GM23248 (cell line): Measurements from ENCODE around the gene NRG3. TPM values are rescaled to one million over a fixed set of nuclear protein-coding genes. Genes with fewer than 3 reads are reported as not detected.

ENCODE experiments used
- DNase-seq: peaks from one replicate; pipeline ENCODE4 v3.0.0-alpha.2; 2015
- H2AFZ ChIP-seq: fragments of 200-600 bp; sonication (generic); 2 replicates; pipeline ENCODE4 v1.6.1; 2016; ENCODE audit warnings: antibody characterized with exemption
- H3F3A ChIP-seq: fragments of 200-600 bp; sonication (generic); 2 replicates; pipeline ENCODE4 v1.6.1; 2016; ENCODE audit warnings: mild to moderate bottlenecking, antibody characterized with exemption, mixed run types; ENCODE audit not compliant: insufficient read depth
- H3K27ac ChIP-seq: fragments of 200-600 bp; sonication (generic); 2 replicates; pipeline ENCODE4 v1.5.1; 2016; ENCODE audit warnings: mild to moderate bottlenecking
- H3K27me3 ChIP-seq: fragments of 200-600 bp; sonication (generic); replicated peaks from 2 replicates; pipeline ENCODE4 v1.6.1; 2016; ENCODE audit warnings: mild to moderate bottlenecking; ENCODE audit not compliant: insufficient read depth
- H3K36me3 ChIP-seq: fragments of 200-600 bp; sonication (generic); 2 replicates; pipeline ENCODE4 v1.6.1; 2016; ENCODE audit warnings: low read depth, mild to moderate bottlenecking
- H3K4me1 ChIP-seq: fragments of 200-600 bp; sonication (generic); 2 replicates; pipeline ENCODE4 v1.6.1; 2016; ENCODE audit warnings: mild to moderate bottlenecking; ENCODE audit not compliant: insufficient read depth
- H3K4me2 ChIP-seq: fragments of 200-600 bp; sonication (generic); one replicate; pipeline ENCODE4 v1.6.1; 2016; ENCODE audit warnings: mild to moderate bottlenecking; ENCODE audit not compliant: unreplicated experiment
- H3K4me3 ChIP-seq: fragments of 200-600 bp; sonication (generic); 2 replicates; pipeline ENCODE4 v1.5.1; 2016; ENCODE audit warnings: mild to moderate bottlenecking
- H3K79me2 ChIP-seq: fragments of 200-600 bp; sonication (generic); 2 replicates; pipeline ENCODE4 v1.6.1; 2016; ENCODE audit warnings: mild to moderate bottlenecking; ENCODE audit not compliant: insufficient read depth
- H3K9ac ChIP-seq: fragments of 200-600 bp; sonication (generic); 2 replicates; pipeline ENCODE4 v1.6.1; 2016; ENCODE audit warnings: mild to moderate bottlenecking
- H3K9me2 ChIP-seq: fragments of 200-600 bp; sonication (generic); 2 replicates; pipeline ENCODE4 v1.6.1; 2016; ENCODE audit warnings: mixed run types, mild to moderate bottlenecking, moderate library complexity; ENCODE audit not compliant: insufficient read depth
- H3K9me3 ChIP-seq: fragments of 200-600 bp; sonication (generic); one replicate; pipeline ENCODE4 v1.6.1; 2017; ENCODE audit warnings: low read depth
- H4K20me1 ChIP-seq: fragments of 200-600 bp; sonication (generic); 2 replicates; pipeline ENCODE4 v1.6.0; 2016; ENCODE audit not compliant: insufficient read depth
- EZH2 ChIP-seq: fragments of 200-600 bp; sonication (generic); IDR thresholded peaks from 2 replicates; pipeline ENCODE4 v1.6.1; 2018; ENCODE audit warnings: antibody characterized with exemption, mild to moderate bottlenecking; ENCODE audit not compliant: insufficient read depth, poor library complexity, severe bottlenecking
- EZH2phosphoT487 ChIP-seq: fragments of 200-600 bp; sonication (generic); IDR thresholded peaks from 2 replicates; pipeline ENCODE4 v1.6.1; 2018; ENCODE audit warnings: antibody characterized with exemption, moderate library complexity, mild to moderate bottlenecking, low read depth; ENCODE audit not compliant: insufficient read depth
- WGBS, 2 experiments: methylation state at CpG; one replicate each; pipeline ENCODE4 v1.1.6; 2015 to 2017; ENCODE audit warnings: low lambda C conversion rate in 2 of 2, low coverage in 1 of 2; ENCODE audit errors: missing lambda C conversion rate in 2 of 2; 5-methylcytosine and 5-hydroxymethylcytosine counted together
- in situ Hi-C: fragments of 300-500 bp; cut with MboI; formaldehyde crosslinking; loops from 2 replicates; pipeline ENCODE4 v1.15.0; 2020
- polyA plus RNA-seq: library from polyadenylated mRNA; unstranded; fragments of >200 nt; fragmentation: Nextera tagmentation; extraction: Ambion mirVana; gene quantifications from 2 replicates; pipeline ENCODE4 v1.2.1, GENCODE V29; 2016
- total RNA-seq: library from RNA; depleted of rRNA; stranded (reverse); fragments of >200 nt; shearing (Covaris generic); gene quantifications from 2 replicates; pipeline ENCODE4 v1.2.3, GENCODE V29; 2014

The NRG3 gene
- total and polyA plus RNA-seq, 2 experiments from 2014 or later: not detected

- H3K9me2 ChIP-seq: no peaks in the 10 kb centered on the region
- H3K9me3 ChIP-seq: no peaks in the 10 kb centered on the region
- no peak overlapping the region for H3K9ac ChIP-seq
- H3K79me2 ChIP-seq: no peaks in the 10 kb centered on the region
- in situ Hi-C loops: no loop called here
- H3F3A ChIP-seq: no peaks in the 10 kb centered on the region
- no peaks in the 10 kb centered on the region for H3K4me1 ChIP-seq
- 33 to 38% methylated on average over 2 of the region's 2 CpGs for WGBS, 2 experiments
- no peak overlapping the region for H3K27ac ChIP-seq
- H3K27me3 ChIP-seq: no peaks in the 10 kb centered on the region
- no peak overlapping the region for H3K4me2 ChIP-seq
- H4K20me1 ChIP-seq: no peaks in the 10 kb centered on the region
- H2AFZ ChIP-seq: no peak overlapping the region
- H3K36me3 ChIP-seq: no peaks in the 10 kb centered on the region
- no peak for DNase-seq
- no peak overlapping the region for H3K4me3 ChIP-seq
- TF ChIP-seq EZH2phosphoT487 (no peak), EZH2 (no peak)
Measured at GRCh38 chr10:82208726-82209125, 333.7 kb downstream of the NRG3 start.

- Histone ChIP-seq H3K4me1 (no peaks in the 10 kb centered on the region), H3K9ac (no peak overlapping the region), H2AFZ (no peak overlapping the region), H3K27me3 (no peaks in the 10 kb centered on the region), H3K4me3 (no peak overlapping the region), H3F3A (no peaks in the 10 kb centered on the region), H3K27ac (no peak overlapping the region), H3K4me2 (no peak overlapping the region), H3K79me2 (no peaks in the 10 kb centered on the region), H3K9me2 (no peaks in the 10 kb centered on the region), H3K9me3 (no peaks in the 10 kb centered on the region), H3K36me3 (no peaks in the 10 kb centered on the region), H4K20me1 (no peaks in the 10 kb centered on the region)
- in situ Hi-C loops: no loop called here
- no peak for DNase-seq
- 23 to 29% methylated on average over 2 of the region's 2 CpGs for WGBS, 2 experiments
- no peak for TF ChIP-seq EZH2
- no peak for TF ChIP-seq EZH2phosphoT487
Measured at GRCh38 chr10:82210331-82210730, 335.3 kb downstream of the NRG3 start.

GRCh38 chr10:82211346-82211745, 336.4 kb downstream of the NRG3 start:
- no peaks in the 10 kb centered on the region for H3K36me3 ChIP-seq
- H3K9me3 ChIP-seq: no peaks in the 10 kb centered on the region
- H3K4me2 ChIP-seq: no peak overlapping the region
- H4K20me1 ChIP-seq: no peaks in the 10 kb centered on the region
- H3F3A ChIP-seq: no peaks in the 10 kb centered on the region
- WGBS, 2 experiments: 0 to 3% methylated on average over 3 of the region's 3 CpGs
- no peaks in the 10 kb centered on the region for H3K79me2 ChIP-seq
- no peak for DNase-seq
- no peaks in the 10 kb centered on the region for H3K27me3 ChIP-seq
- H3K9ac ChIP-seq: no peak overlapping the region
- no peaks in the 10 kb centered on the region for H3K9me2 ChIP-seq
- no peak overlapping the region for H2AFZ ChIP-seq
- no peaks in the 10 kb centered on the region for H3K4me1 ChIP-seq
- H3K27ac ChIP-seq: no peak overlapping the region
- in situ Hi-C loops: no loop called here
- no peak for TF ChIP-seq EZH2phosphoT487
- no peak for TF ChIP-seq EZH2
- no peak overlapping the region for H3K4me3 ChIP-seq

GRCh38 chr10:82212753-82213152, 337.8 kb downstream of the NRG3 start:
- TF ChIP-seq EZH2phosphoT487 (no peak), EZH2 (no peak)

GRCh38 chr10:82213784-82214183, 338.8 kb downstream of the NRG3 start:
- TF ChIP-seq EZH2: no peak
- TF ChIP-seq EZH2phosphoT487: no peak
- in situ Hi-C loops: no loop called here
- no peak overlapping the region for H3K9ac ChIP-seq
- no peak overlapping the region for H3K4me3 ChIP-seq
- no peak for DNase-seq
- no peaks in the 10 kb centered on the region for H3K36me3 ChIP-seq
- H2AFZ ChIP-seq: no peak overlapping the region
- no peaks in the 10 kb centered on the region for H3K4me1 ChIP-seq
- H3K9me2 ChIP-seq: no peaks in the 10 kb centered on the region
- no peaks in the 10 kb centered on the region for H3K79me2 ChIP-seq
- no peaks in the 10 kb centered on the region for H4K20me1 ChIP-seq
- no peaks in the 10 kb centered on the region for H3F3A ChIP-seq
- no peaks in the 10 kb centered on the region for H3K27me3 ChIP-seq
- 8 to 14% methylated on average over 5 of the region's 5 CpGs for WGBS, 2 experiments
- H3K27ac ChIP-seq: no peak overlapping the region
- H3K4me2 ChIP-seq: no peak overlapping the region
- no peaks in the 10 kb centered on the region for H3K9me3 ChIP-seq

More at GRCh38 chr10:82212753-82213152, 337.8 kb downstream of the NRG3 start:
- no peak overlapping the region for H3K9ac ChIP-seq
- H3K27me3 ChIP-seq: no peaks in the 10 kb centered on the region
- H3K9me3 ChIP-seq: no peaks in the 10 kb centered on the region
- H3K4me1 ChIP-seq: no peaks in the 10 kb centered on the region
- no peaks in the 10 kb centered on the region for H3K79me2 ChIP-seq
- no peaks in the 10 kb centered on the region for H3F3A ChIP-seq
- no peaks in the 10 kb centered on the region for H4K20me1 ChIP-seq
- no peak for DNase-seq
- no peak overlapping the region for H3K4me3 ChIP-seq
- no peak overlapping the region for H2AFZ ChIP-seq
- no peak overlapping the region for H3K27ac ChIP-seq
- in situ Hi-C loops: no loop called here
- H3K9me2 ChIP-seq: no peaks in the 10 kb centered on the region
- H3K36me3 ChIP-seq: no peaks in the 10 kb centered on the region
- no peak overlapping the region for H3K4me2 ChIP-seq
- 7 to 9% methylated on average over 2 of the region's 2 CpGs for WGBS, 2 experiments
